HEK293 (cell line): ENCODE results near the gene C3orf52.

ENCODE experiments used
- CTCF ChIA-PET: fragments of 350-600 bp; formaldehyde crosslinking; extraction: SDS; loops from one replicate; lab custom pipeline; 2021; ENCODE audit warnings: antibody characterized with exemption; lab: Yijun Ruan, JAX
- POLR2A ChIA-PET: fragments of 300-600 bp; formaldehyde crosslinking; extraction: SDS; loops from one replicate; lab custom pipeline; 2020; ENCODE audit warnings: antibody characterized with exemption, inconsistent platforms; lab: Yijun Ruan, JAX
- H3K27ac ChIP-seq: fragments of 200-500 bp; sonication (Bioruptor generic); 2 replicates; pipeline ENCODE4 v1.5.1; 2014; ENCODE audit warnings: low read depth, low read length, control low read depth, inconsistent platforms; ENCODE audit errors: extremely low read depth
- H3K36me3 ChIP-seq, 2 experiments: fragments of 200-500 bp in 1 of 2; sonication (Bioruptor generic) in 1 of 2; 1 replicate in 1 of 2; 2 replicates in 1 of 2; pipeline ENCODE4 v1.5.1; 2014 to 2017; ENCODE audit warnings: inconsistent platforms in 2 of 2, low read length in 2 of 2; ENCODE audit not compliant: control insufficient read depth in 2 of 2, insufficient read depth in 1 of 2
- H3K4me1 ChIP-seq: fragments of 200-500 bp; sonication (Bioruptor generic); 2 replicates; pipeline ENCODE4 v1.5.1; 2014; ENCODE audit warnings: mild to moderate bottlenecking, low read length, inconsistent platforms; ENCODE audit not compliant: control insufficient read depth, insufficient read depth
- H3K4me3 ChIP-seq: 2 replicates; pipeline ENCODE4 v1.5.1; 2011; ENCODE audit warnings: low read depth, mild to moderate bottlenecking, control low read depth, low read length, moderate library complexity
- H3K9me3 ChIP-seq: fragments of 200-500 bp; sonication (Bioruptor generic); 2 replicates; pipeline ENCODE4 v1.5.1; 2014; ENCODE audit warnings: low read depth, low read length, inconsistent platforms; ENCODE audit not compliant: control insufficient read depth, insufficient read depth
- GLI2 ChIP-seq: fragments of 450-650 bp; formaldehyde crosslinking; IDR thresholded peaks from 2 replicates; pipeline ENCODE4; 2017; ENCODE audit warnings: missing biosample characterization, missing genetic modification characterization, low read depth, borderline replicate concordance
- HIC1 ChIP-seq: fragments of 450-650 bp; formaldehyde crosslinking; IDR thresholded peaks from 2 replicates; pipeline ENCODE4 v1.5.1; 2016; ENCODE audit warnings: missing biosample characterization, missing genetic modification characterization
- IKZF3 ChIP-seq: fragments of 450-650 bp; IDR thresholded peaks from 2 replicates; pipeline ENCODE4 v1.5.0; 2018; ENCODE audit warnings: missing biosample characterization, mild to moderate bottlenecking, missing genetic modification characterization, moderate library complexity
- MYNN ChIP-seq: fragments of 450-650 bp; formaldehyde crosslinking; IDR thresholded peaks from 2 replicates; pipeline ENCODE4 v1.5.1; 2016; ENCODE audit warnings: missing biosample characterization, missing genetic modification characterization, borderline replicate concordance
- OSR2 ChIP-seq: fragments of 450-650 bp; formaldehyde crosslinking; IDR thresholded peaks from 2 replicates; pipeline ENCODE4 v1.5.1; 2016; ENCODE audit warnings: missing biosample characterization, missing genetic modification characterization
- PRDM6 ChIP-seq: fragments of 450-650 bp; formaldehyde crosslinking; IDR thresholded peaks from 2 replicates; pipeline ENCODE4 v1.5.1; 2017; ENCODE audit warnings: missing biosample characterization, missing genetic modification characterization
- SP3 ChIP-seq: fragments of 450-650 bp; formaldehyde crosslinking; IDR thresholded peaks from 2 replicates; pipeline ENCODE4 v1.5.1; 2016; ENCODE audit warnings: missing biosample characterization, missing genetic modification characterization
- YY1 ChIP-seq: fragments of 450-650 bp; formaldehyde crosslinking; IDR thresholded peaks from 2 replicates; pipeline ENCODE4 v1.5.1; 2018; ENCODE audit warnings: missing biosample characterization, missing genetic modification characterization
- ZFP41 ChIP-seq: fragments of 450-650 bp; formaldehyde crosslinking; IDR thresholded peaks from 2 replicates; pipeline ENCODE4 v1.5.1; 2016; ENCODE audit warnings: missing biosample characterization, missing genetic modification characterization, borderline replicate concordance
- ZNF23 ChIP-seq: fragments of 450-650 bp; formaldehyde crosslinking; IDR thresholded peaks from 2 replicates; pipeline ENCODE4 v1.5.1; 2016; ENCODE audit warnings: missing biosample characterization, missing genetic modification characterization, borderline replicate concordance
- ZNF335 ChIP-seq: fragments of 450-650 bp; formaldehyde crosslinking; conservative IDR thresholded peaks from 2 replicates; pipeline ENCODE4 v1.5.1; 2016; ENCODE audit warnings: missing biosample characterization, missing genetic modification characterization
- ZNF549 ChIP-seq: fragments of 450-650 bp; IDR thresholded peaks from 2 replicates; pipeline ENCODE4 v1.5.1; 2018; ENCODE audit warnings: missing biosample characterization, missing genetic modification characterization, mild to moderate bottlenecking, inconsistent platforms, moderate library complexity
- ZNF670 ChIP-seq: fragments of 450-650 bp; formaldehyde crosslinking; IDR thresholded peaks from 2 replicates; pipeline ENCODE4 v1.5.1; 2016; ENCODE audit warnings: missing biosample characterization, missing genetic modification characterization, low read depth
- ZXDB ChIP-seq: fragments of 450-650 bp; formaldehyde crosslinking; IDR thresholded peaks from 2 replicates; pipeline ENCODE4 v1.5.1; 2016; ENCODE audit warnings: missing biosample characterization, missing genetic modification characterization
- TF ChIP-seq, protein P1 (sequence below): fragments of 450-650 bp; formaldehyde crosslinking; IDR thresholded peaks from 2 replicates; pipeline ENCODE4 v1.5.1; 2016; ENCODE audit warnings: missing biosample characterization, missing genetic modification characterization
- TF ChIP-seq, protein P2 (sequence below): fragments of 450-650 bp; formaldehyde crosslinking; conservative IDR thresholded peaks from 2 replicates; pipeline ENCODE4 v1.5.1; 2016; ENCODE audit warnings: low read depth, missing biosample characterization, missing genetic modification characterization
- TF ChIP-seq, protein P3 (sequence below): fragments of 450-650 bp; formaldehyde crosslinking; optimal IDR thresholded peaks from 2 replicates; pipeline ENCODE3; 2016; ENCODE audit warnings: missing biosample characterization, mild to moderate bottlenecking, missing genetic modification characterization
- TF ChIP-seq, protein P4 (sequence below): sonication (generic); formaldehyde crosslinking; IDR thresholded peaks from 2 replicates; pipeline ENCODE4 v1.8.1; 2022; ENCODE audit warnings: mild to moderate bottlenecking, moderate library complexity, missing genetic modification reagents

C3orf52 gene

GRCh38 chr3:112053229-112053628, 33.0 kb upstream of the C3orf52 start (continued):
- TF ChIP-seq GLI2 (tag by site-specific recombination): no peak
- TF ChIP-seq ZNF670 (tag by site-specific recombination): no peak
- no peak for TF ChIP-seq MYNN
- TF ChIP-seq HIC1 (tag by site-specific recombination): no peak
- TF ChIP-seq YY1 (tag by site-specific recombination): no peak
- TF ChIP-seq ZNF549 (tag by site-specific recombination): no peak
- no peak for TF ChIP-seq SP3
- TF ChIP-seq, protein P1, sequence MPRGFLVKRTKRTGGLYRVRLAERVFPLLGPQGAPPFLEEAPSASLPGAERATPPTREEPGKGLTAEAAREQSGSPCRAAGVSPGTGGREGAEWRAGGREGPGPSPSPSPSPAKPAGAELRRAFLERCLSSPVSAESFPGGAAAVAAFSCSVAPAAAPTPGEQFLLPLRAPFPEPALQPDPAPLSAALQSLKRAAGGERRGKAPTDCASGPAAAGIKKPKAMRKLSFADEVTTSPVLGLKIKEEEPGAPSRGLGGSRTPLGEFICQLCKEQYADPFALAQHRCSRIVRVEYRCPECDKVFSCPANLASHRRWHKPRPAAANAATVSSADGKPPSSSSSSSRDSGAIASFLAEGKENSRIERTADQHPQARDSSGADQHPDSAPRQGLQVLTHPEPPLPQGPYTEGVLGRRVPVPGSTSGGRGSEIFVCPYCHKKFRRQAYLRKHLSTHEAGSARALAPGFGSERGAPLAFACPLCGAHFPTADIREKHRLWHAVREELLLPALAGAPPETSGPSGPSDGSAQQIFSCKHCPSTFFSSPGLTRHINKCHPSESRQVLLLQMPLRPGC (tag by site-specific recombination): no peak
- TF ChIP-seq, protein P2, sequence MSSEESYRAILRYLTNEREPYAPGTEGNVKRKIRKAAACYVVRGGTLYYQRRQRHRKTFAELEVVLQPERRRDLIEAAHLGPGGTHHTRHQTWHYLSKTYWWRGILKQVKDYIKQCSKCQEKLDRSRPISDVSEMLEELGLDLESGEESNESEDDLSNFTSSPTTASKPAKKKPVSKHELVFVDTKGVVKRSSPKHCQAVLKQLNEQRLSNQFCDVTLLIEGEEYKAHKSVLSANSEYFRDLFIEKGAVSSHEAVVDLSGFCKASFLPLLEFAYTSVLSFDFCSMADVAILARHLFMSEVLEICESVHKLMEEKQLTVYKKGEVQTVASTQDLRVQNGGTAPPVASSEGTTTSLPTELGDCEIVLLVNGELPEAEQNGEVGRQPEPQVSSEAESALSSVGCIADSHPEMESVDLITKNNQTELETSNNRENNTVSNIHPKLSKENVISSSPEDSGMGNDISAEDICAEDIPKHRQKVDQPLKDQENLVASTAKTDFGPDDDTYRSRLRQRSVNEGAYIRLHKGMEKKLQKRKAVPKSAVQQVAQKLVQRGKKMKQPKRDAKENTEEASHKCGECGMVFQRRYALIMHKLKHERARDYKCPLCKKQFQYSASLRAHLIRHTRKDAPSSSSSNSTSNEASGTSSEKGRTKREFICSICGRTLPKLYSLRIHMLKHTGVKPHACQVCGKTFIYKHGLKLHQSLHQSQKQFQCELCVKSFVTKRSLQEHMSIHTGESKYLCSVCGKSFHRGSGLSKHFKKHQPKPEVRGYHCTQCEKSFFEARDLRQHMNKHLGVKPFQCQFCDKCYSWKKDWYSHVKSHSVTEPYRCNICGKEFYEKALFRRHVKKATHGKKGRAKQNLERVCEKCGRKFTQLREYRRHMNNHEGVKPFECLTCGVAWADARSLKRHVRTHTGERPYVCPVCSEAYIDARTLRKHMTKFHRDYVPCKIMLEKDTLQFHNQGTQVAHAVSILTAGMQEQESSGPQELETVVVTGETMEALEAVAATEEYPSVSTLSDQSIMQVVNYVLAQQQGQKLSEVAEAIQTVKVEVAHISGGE (tag by site-specific recombination): no peak

DNA sequence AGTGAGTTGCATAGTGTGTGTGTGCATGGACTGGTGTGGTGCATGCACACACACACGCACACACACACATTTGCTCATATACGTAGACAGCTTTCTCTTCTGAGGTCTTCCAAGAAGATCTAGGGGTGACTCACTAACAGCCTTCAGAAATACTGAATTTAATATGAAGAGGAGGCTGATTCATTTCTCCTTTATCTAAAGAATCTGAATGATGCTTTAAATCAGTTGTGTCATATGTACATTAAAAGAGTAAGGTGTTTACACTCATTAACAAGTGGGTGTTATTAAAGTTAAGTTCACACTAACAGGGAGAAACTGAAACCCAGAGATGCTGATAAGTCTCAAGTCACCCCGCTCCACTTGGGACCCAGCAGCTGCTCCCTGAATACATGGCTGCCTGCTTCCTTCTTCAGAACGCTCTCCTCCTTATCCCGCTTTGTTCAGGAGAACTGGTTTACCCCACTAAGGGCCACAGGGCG, 29.7 kb upstream of the C3orf52 start:
- ChIA-PET POLR2A (no interaction called here), CTCF (no interaction called here)
- Histone ChIP-seq H3K4me3 (no peak overlapping the region), H3K4me1 (no peaks in the 10 kb centered on the region), H3K9me3 (no peaks in the 10 kb centered on the region), H3K36me3 (no peaks in the 10 kb centered on the region), H3K27ac (no peak overlapping the region)
- TF ChIP-seq ZXDB (tag by site-specific recombination): no peak
- TF ChIP-seq ZNF23 (tag by site-specific recombination): no peak
- no peak for TF ChIP-seq IKZF3
- peak; percentile 23; the same call in 1 of the 2 replicates for TF ChIP-seq PRDM6 (tag by site-specific recombination)
- no peak for TF ChIP-seq OSR2 (tag by site-specific recombination)
- TF ChIP-seq, protein P3, sequence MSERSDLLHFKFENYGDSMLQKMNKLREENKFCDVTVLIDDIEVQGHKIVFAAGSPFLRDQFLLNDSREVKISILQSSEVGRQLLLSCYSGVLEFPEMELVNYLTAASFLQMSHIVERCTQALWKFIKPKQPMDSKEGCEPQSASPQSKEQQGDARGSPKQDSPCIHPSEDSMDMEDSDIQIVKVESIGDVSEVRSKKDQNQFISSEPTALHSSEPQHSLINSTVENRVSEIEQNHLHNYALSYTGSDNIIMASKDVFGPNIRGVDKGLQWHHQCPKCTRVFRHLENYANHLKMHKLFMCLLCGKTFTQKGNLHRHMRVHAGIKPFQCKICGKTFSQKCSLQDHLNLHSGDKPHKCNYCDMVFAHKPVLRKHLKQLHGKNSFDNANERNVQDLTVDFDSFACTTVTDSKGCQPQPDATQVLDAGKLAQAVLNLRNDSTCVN (tag by site-specific recombination): no peak
- TF ChIP-seq, protein P4, sequence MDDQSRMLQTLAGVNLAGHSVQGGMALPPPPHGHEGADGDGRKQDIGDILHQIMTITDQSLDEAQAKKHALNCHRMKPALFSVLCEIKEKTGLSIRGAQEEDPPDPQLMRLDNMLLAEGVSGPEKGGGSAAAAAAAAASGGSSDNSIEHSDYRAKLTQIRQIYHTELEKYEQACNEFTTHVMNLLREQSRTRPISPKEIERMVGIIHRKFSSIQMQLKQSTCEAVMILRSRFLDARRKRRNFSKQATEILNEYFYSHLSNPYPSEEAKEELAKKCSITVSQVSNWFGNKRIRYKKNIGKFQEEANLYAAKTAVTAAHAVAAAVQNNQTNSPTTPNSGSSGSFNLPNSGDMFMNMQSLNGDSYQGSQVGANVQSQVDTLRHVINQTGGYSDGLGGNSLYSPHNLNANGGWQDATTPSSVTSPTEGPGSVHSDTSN: no peak
- no peak for TF ChIP-seq ZFP41 (tag by site-specific recombination)
- peak; percentile 46; the same call in 1 of the 2 replicates for TF ChIP-seq ZNF335 (tag by site-specific recombination)
